GM19099 (cell line): ENCODE results near the gene FRZB.

Experiments
- POLR2A ChIP-seq: IDR thresholded peaks from 3 replicates; pipeline ENCODE4 v1.6.1; 2011; ENCODE audit warnings: low read depth; ENCODE audit not compliant: insufficient read length; ENCODE audit errors: extremely low read depth

Gene FRZB

DNA sequence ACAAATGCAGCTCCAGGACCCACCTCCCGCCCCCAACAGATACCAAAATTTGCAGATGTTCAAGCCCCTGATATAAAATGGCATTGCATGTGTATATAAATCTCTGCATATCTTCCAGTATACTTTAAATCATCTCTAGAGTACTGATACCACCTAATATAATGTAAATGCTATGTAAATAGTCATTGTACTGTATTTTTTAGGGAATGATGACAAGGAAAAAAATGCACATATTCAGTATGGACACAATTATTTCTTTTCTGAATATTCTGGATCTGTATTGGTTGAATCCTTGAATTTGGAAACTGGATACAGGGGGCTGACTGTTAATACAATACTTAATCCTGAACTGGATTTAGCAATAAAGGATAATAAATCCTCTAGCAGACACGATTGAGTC is 67.7 kb downstream of the FRZB start:
- no peak for TF ChIP-seq POLR2A

DNA sequence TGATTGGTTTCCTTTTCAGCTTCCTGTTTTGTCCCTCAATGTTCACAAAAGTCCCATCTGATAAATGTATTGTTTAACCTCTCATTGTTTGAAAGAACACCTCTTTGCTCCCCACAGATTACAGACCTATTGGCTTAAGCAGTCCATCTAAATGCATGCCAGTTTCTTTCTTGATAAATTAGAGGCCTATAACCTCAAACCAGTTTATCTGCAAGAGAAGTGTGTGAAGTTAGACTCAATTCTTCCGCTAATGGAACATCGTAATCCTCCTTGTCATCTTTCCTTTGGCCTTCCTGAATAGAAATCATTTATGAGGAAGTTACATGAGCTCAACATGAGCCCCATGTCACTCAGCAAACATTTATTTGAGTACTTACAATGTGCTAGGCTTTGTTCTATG is 74.0 kb downstream of the FRZB start:
- TF ChIP-seq POLR2A, result no peak

DNA sequence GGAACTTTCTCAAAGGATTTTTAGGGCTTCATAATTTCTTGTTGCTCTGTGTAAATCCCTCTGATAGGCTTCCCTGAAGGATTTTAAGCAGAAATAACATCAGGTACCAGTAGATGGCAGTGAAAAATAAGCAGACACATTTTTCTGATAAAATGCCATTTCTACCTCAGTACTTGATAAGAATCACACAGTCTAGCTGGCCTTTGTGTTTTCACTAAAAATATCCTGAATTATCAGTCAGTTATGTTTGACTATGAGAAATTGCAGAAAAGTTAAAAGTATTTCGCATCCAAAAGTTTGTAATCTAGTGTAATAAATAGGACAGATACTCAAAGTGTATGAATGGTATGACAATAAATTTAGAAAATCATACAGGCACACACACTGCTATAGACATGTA is 81.7 kb downstream of the FRZB start:
- no peak for TF ChIP-seq POLR2A

DNA sequence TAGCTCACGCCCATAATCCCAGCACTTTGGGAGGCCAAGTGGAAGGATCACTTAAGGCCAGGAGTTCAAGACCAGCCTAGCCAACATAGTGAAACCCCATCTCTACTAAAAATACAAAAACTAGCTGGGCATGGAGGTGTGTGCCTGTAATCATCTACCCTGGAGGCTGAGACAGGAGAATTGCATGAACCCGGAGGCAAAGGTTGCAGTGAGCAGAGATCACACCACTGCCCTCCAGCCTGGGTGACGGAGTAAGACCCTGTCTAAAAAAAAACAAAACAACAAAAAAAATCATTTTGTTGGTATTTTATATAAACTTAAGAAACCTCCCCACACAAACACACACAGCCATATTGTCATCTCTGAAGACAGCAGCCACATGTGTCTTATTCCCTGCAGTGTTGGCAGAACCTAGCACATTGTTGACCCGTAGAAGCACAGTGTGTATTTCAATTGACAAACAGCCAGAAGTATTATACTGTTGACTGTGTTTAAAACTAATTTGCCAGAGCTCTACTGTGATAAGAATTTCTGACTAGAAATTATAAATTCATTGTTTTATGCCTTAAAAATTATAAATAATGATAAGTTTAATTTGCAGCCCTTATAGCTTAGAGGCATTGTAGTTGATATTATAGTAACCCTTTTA is 82.3 kb downstream of the FRZB start:
- no peak for TF ChIP-seq POLR2A
